GM23248 (cell line): ENCODE results near the gene CDC14B.

ENCODE experiments used
- EZH2 ChIP-seq: fragments of 200-600 bp; sonication (generic); IDR thresholded peaks from 2 replicates; pipeline ENCODE4 v1.6.1; 2018; ENCODE audit warnings: antibody characterized with exemption, mild to moderate bottlenecking; ENCODE audit not compliant: insufficient read depth, poor library complexity, severe bottlenecking
- EZH2phosphoT487 ChIP-seq: fragments of 200-600 bp; sonication (generic); IDR thresholded peaks from 2 replicates; pipeline ENCODE4 v1.6.1; 2018; ENCODE audit warnings: antibody characterized with exemption, moderate library complexity, mild to moderate bottlenecking, low read depth; ENCODE audit not compliant: insufficient read depth

DNA sequence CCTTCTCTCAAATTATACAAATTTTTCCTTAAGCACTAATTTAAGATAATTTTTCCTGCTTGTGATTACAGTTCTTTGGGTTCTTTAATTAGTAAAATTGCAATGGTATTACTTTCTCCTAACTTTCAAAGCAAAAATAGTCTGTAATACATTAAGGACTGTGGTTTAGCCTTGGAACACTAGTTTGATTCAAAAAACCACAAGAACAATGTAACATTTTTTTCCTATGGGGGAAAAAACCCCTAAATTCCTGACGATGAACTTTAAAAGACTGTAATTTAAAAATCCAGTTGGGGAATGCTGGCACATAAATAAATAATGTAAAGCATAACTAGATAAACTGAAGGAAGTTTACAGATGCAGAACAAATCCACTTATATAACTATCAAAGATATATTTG, 65.3 kb downstream of the CDC14B start:
- no peak for TF ChIP-seq EZH2
- no peak for TF ChIP-seq EZH2phosphoT487
